ENCODE measurements around the gene APBA2.

Gene APBA2

DNA sequence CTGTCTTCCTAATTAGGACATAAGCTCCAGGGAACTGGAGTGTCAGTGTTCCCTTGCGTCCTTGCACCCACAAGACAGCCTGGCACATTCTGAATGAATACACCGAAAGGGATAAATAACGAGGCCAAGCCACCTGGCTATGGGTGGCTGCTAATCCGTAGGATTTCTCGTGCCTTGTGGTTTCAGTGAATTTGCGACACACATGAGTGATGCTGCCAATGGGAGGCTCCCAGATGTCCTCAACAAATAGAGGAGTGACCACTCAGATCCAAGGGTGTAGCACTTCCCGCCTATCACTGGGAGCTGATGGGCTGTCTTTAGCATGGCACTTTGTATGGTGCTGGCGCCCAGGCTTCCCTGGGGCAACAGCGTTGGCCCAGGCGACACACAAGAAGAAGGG is 43.4 kb downstream of the APBA2 start:
- TF ChIP-seq, protein P1, sequence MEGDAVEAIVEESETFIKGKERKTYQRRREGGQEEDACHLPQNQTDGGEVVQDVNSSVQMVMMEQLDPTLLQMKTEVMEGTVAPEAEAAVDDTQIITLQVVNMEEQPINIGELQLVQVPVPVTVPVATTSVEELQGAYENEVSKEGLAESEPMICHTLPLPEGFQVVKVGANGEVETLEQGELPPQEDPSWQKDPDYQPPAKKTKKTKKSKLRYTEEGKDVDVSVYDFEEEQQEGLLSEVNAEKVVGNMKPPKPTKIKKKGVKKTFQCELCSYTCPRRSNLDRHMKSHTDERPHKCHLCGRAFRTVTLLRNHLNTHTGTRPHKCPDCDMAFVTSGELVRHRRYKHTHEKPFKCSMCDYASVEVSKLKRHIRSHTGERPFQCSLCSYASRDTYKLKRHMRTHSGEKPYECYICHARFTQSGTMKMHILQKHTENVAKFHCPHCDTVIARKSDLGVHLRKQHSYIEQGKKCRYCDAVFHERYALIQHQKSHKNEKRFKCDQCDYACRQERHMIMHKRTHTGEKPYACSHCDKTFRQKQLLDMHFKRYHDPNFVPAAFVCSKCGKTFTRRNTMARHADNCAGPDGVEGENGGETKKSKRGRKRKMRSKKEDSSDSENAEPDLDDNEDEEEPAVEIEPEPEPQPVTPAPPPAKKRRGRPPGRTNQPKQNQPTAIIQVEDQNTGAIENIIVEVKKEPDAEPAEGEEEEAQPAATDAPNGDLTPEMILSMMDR (IDR thresholded peaks at IDR 0.05; ENCODE audit: low read length, missing control alignments) = no peak
- DNase-seq (ENCODE audit: low read depth) = no peak
- no peak overlapping the region for H3K4me3 ChIP-seq (replicated peaks; ENCODE audit: low read depth, low read length)

DNA sequence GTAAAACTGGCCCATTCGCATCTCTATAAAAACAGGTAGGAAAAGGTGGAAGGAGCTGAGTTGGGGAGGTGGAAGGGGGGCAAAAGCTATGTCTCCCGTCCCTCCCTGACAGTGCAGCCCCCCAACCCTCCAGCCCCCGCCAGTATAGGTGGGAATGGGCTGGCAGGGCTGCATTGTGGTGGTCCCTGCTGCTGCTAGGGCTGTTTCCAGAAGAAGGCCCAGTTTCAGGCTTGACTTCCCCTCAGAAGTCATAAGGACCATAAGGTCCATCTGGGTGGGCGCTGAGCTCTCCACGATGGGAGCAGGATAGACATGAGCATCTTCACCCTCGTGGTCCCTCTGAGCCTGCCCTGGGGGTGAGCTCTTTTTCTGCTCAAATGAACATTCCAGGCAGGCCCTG is 44.2 kb downstream of the APBA2 start:
- no peak overlapping the region for H3K4me3 ChIP-seq (replicated peaks; ENCODE audit: low read depth, low read length)
- TF ChIP-seq, protein P1 (IDR thresholded peaks at IDR 0.05; ENCODE audit: low read length, missing control alignments) = no peak
- no peak for DNase-seq (ENCODE audit: low read depth)

DNA sequence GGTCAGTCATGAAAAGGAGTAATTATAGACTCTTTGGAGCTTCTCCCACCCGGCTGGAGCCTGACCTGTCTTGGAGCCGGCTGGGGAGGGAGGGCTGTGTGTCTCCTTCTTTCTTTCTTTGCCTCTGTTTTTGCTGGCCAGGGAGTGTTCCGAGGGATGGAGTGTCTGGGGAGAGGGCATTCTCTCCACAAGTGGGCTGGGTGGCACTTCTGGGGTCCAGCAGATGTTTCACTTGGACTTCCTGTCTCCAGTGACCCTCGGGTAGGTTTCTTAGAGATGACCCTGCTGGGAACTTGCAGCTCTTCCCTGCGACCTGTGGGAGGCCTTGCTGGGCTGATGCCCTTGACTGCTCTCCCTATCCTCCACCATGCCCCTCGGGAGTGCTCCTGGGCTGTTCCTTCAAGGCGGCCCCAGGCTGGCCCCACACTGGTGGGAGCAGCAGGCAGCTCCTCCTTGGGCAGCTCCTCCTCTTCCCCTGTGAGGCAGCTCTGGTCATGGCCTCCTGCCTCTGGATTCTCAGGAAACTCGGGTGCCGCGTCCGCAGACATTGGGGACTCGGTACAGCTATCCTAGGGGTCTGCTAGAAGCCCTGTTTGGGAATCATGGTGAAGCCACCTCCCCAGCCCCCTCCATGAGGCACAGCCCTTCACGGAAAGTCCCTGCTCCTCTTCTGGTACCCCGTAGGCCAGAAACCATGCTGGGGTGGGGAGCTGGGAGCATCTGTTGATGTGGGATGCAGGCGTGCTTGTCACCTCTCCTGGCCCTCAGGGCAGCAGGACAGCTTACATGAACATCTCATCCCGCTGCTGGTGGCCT is 44.9 kb downstream of the APBA2 start:
- DNase-seq (ENCODE audit: low read depth) = no peak
- TF ChIP-seq, protein P1 (IDR thresholded peaks at IDR 0.05; ENCODE audit: low read length, missing control alignments) = no peak
- no peak overlapping the region for H3K4me3 ChIP-seq (replicated peaks; ENCODE audit: low read depth, low read length)

DNA sequence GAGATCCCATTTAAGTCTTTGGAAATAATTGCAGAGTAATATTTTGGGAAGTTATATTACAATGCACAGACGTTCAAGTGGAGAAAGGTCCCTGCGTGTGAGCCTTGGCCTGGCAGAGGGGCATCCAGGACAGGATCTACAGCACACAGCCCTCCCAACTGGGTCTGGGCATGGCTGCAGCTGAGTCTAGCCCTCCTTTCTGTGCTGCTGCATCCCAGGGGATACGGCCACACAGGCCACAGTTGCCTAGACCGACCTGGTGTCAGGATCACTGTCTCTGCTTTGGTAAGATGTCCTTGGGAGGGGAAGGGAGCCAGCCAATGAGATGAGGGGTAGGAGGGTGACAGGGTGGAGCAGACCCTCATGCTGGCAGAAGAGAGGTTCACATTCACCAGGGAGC is 46.1 kb downstream of the APBA2 start:
- TF ChIP-seq, protein P1 (IDR thresholded peaks at IDR 0.05; ENCODE audit: low read length, missing control alignments) = no peak
- H3K4me3 ChIP-seq (replicated peaks; ENCODE audit: low read depth, low read length) = no peak overlapping the region
- no peak for DNase-seq (ENCODE audit: low read depth)

DNA sequence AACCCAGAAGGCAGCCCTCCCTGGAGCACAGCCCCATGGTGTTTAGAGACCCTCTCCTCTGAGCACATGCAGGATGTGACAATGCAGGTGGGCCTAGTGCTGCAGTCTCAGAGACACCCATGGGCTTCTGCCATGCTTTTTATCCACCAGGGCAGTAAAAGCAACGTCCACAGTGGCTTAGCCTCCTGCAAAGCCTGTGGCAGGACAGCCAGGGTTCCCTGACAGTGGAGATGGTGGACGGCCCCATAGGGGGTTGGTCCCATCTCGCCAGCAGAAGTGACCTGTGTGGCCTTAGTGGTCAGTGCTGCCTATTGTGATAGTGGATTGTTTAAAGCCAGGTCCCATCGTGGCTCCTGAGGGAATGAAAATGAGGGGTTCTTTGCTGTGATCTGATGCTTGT is 46.6 kb downstream of the APBA2 start:
- TF ChIP-seq, protein P1 (IDR thresholded peaks at IDR 0.05; ENCODE audit: low read length, missing control alignments) = no peak
- H3K4me3 ChIP-seq (replicated peaks; ENCODE audit: low read depth, low read length) = no peak overlapping the region
- no peak for DNase-seq (ENCODE audit: low read depth)

DNA sequence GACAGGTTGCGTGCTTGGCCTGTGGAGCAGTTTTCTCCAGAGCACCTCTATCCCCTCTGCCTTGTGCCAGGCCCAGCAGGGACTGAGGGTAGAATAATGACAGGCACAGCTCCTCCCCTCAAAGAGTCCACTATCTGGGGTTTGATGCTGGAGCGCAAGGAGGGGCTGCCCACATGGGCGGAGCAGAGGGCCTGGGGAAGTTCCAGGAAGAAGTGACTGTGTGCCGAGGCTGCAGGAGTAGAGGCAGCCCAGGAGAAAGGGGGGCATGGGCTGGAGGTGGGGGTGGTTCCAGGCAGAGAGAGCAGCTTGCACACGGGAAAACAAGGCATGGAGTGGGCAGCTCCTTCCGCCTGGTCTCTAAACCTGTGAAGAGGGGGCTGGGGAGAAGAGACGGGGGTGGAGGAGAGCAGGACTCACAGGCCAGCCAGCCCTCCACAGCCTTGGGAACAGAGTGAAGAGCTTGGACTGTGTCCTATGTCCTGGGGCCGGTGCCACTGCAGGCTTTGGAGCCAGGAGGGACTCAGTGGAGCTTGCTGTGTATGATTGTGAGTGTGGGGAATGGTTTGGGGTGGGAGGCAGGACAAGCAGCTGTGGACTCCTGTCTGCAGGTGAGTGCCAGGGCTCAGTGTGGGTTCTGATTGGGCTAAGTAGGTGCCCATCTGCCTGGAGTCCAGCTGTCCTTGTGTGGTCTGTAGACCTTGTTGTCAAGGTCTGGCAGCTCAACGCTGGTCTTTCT is 48.1 kb downstream of the APBA2 start:
- DNase-seq (ENCODE audit: low read depth) = peak; percentile 38
- TF ChIP-seq, protein P1 (IDR thresholded peaks at IDR 0.05; ENCODE audit: low read length, missing control alignments) = no peak
- H3K4me3 ChIP-seq (replicated peaks; ENCODE audit: low read depth, low read length) = no peak overlapping the region
